Neural crest cell (in vitro differentiated cells): ENCODE measurements around the gene POLR2A. TPM values are rescaled to one million over a fixed set of nuclear protein-coding genes. Genes with fewer than 3 reads are reported as not detected.

ENCODE experiments used
- DNase-seq: peaks from one replicate; pipeline ENCODE4 v3.0.0; 2021; ENCODE audit warnings: low read depth, mixed read lengths, low spot score
- H3K27ac Mint-ChIP-seq: one replicate; pipeline ENCODE4 v1.8.0; 2021; ENCODE audit warnings: mild to moderate bottlenecking, mixed read lengths; ENCODE audit not compliant: unreplicated experiment
- H3K27me3 Mint-ChIP-seq: 2 replicates; pipeline ENCODE4 v1.8.0; 2021; ENCODE audit warnings: low read depth, mild to moderate bottlenecking, mixed read lengths
- H3K36me3 Mint-ChIP-seq: 2 replicates; pipeline ENCODE4 v1.8.0; 2021; ENCODE audit warnings: low read depth, mild to moderate bottlenecking, mixed read lengths
- H3K4me1 Mint-ChIP-seq: 2 replicates; pipeline ENCODE4 v1.8.0; 2021; ENCODE audit warnings: mixed read lengths
- H3K4me3 Mint-ChIP-seq: one replicate; pipeline ENCODE4 v1.8.0; 2021; ENCODE audit warnings: mild to moderate bottlenecking, mixed read lengths
- H3K9me3 Mint-ChIP-seq: 2 replicates; pipeline ENCODE4 v1.8.0; 2021; ENCODE audit warnings: mixed read lengths
- total RNA-seq: library from RNA; stranded (reverse); gene quantifications from 2 replicates; pipeline ENCODE4 v1.2.1, GENCODE V29; 2021
- TF ChIP-seq, protein P1 (sequence below): fragments of 200-600 bp; sonication (generic); conservative IDR thresholded peaks from 2 replicates; pipeline ENCODE4 v1.5.0; 2021; ENCODE audit warnings: antibody characterized with exemption, mild to moderate bottlenecking

POLR2A gene
- total RNA-seq, 1 donor from 2014 or later, result 181 TPM

DNA sequence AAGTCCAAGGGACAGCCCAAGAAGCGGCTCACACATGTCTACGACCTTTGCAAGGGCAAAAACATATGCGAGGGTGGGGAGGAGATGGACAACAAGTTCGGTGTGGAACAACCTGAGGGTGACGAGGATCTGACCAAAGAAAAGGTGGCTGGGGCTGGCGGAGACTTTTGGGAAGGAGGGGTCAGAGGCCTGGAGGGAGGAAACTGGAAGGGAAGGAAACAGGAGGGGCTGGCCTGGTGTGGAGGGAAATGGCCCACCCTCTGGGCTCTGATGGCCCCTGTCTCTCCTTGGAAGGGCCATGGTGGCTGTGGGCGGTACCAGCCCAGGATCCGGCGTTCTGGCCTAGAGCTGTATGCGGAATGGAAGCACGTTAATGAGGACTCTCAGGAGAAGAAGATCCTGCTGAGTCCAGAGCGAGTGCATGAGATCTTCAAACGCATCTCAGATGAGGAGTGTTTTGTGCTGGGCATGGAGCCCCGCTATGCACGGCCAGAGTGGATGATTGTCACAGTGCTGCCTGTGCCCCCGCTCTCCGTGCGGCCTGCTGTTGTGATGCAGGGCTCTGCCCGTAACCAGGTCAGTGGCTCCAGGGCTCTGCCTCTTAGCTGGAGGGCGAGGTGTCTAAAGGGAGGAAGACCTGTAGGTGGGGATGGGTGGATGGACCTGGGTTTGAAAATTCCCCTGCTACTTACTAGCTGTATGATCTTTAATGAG, 12.5 kb downstream of the POLR2A start:
- Mint-ChIP-seq H3K36me3 (peaks cover 33% of the 10 kb centered on the region), H3K27ac (no peak overlapping the region), H3K4me1 (peaks cover 24% of the 10 kb centered on the region), H3K9me3 (no peaks in the 10 kb centered on the region), H3K27me3 (no peaks in the 10 kb centered on the region), H3K4me3 (no peak overlapping the region)
- TF ChIP-seq, protein P1, sequence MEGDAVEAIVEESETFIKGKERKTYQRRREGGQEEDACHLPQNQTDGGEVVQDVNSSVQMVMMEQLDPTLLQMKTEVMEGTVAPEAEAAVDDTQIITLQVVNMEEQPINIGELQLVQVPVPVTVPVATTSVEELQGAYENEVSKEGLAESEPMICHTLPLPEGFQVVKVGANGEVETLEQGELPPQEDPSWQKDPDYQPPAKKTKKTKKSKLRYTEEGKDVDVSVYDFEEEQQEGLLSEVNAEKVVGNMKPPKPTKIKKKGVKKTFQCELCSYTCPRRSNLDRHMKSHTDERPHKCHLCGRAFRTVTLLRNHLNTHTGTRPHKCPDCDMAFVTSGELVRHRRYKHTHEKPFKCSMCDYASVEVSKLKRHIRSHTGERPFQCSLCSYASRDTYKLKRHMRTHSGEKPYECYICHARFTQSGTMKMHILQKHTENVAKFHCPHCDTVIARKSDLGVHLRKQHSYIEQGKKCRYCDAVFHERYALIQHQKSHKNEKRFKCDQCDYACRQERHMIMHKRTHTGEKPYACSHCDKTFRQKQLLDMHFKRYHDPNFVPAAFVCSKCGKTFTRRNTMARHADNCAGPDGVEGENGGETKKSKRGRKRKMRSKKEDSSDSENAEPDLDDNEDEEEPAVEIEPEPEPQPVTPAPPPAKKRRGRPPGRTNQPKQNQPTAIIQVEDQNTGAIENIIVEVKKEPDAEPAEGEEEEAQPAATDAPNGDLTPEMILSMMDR, result no peak
- DNase-seq, result no peak

DNA sequence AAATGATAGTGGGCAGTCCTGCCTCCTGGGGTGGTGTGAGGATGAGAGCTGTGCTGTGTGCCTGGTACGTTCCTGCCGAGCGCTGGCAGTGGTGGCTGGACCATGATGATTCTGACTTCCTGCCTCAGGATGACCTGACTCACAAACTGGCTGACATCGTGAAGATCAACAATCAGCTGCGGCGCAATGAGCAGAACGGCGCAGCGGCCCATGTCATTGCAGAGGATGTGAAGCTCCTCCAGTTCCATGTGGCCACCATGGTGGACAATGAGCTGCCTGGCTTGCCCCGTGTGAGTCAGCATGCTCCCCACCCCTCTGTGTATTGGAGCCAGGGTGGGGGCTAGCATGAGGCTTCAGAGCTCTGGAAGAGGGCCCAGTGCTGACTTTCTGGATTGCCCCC, 13.1 kb downstream of the POLR2A start:
- Mint-ChIP-seq H3K27me3 (no peaks in the 10 kb centered on the region), H3K9me3 (no peaks in the 10 kb centered on the region), H3K4me1 (peaks cover 19% of the 10 kb centered on the region), H3K27ac (no peak overlapping the region), H3K4me3 (no peak overlapping the region), H3K36me3 (peaks cover 34% of the 10 kb centered on the region)
- DNase-seq, result no peak
- TF ChIP-seq, protein P1, result no peak

DNA sequence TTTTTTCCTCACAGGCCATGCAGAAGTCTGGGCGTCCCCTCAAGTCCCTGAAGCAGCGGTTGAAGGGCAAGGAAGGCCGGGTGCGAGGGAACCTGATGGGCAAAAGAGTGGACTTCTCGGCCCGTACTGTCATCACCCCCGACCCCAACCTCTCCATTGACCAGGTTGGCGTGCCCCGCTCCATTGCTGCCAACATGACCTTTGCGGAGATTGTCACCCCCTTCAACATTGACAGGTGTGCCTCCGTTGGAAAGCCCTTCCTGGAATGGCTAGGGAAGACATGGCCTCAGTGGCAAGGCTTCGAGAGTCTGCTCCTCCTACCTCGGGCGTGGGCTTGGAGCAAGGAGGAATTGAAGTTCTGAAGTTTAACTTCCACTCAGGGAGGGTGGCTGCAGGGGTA, 13.5 kb downstream of the POLR2A start:
- Mint-ChIP-seq H3K9me3 (no peaks in the 10 kb centered on the region), H3K4me3 (no peak overlapping the region), H3K27ac (no peak overlapping the region), H3K27me3 (no peaks in the 10 kb centered on the region), H3K36me3 (peaks cover 37% of the 10 kb centered on the region), H3K4me1 (peaks cover 18% of the 10 kb centered on the region)
- TF ChIP-seq, protein P1, result no peak
- DNase-seq, result no peak

DNA sequence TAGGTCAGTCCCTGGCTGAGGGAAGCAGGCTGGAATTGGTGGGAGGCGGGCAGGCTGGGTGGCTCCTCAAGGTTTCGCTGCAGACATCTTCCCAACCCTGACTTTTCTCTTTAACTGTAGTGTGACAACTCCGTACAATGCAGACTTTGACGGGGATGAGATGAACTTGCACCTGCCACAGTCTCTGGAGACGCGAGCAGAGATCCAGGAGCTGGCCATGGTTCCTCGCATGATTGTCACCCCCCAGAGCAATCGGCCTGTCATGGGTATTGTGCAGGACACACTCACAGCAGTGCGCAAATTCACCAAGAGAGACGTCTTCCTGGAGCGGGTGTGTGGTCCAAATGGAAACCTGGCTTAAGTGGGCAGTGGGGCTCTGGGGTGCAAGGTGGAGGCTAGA, 15.0 kb downstream of the POLR2A start:
- no peak overlapping the region for H3K27ac Mint-ChIP-seq
- no peak for DNase-seq
- H3K36me3 Mint-ChIP-seq, result peaks cover 40% of the 10 kb centered on the region
- no peak overlapping the region for H3K4me3 Mint-ChIP-seq
- H3K27me3 Mint-ChIP-seq, result no peaks in the 10 kb centered on the region
- TF ChIP-seq, protein P1, result no peak
- H3K4me1 Mint-ChIP-seq, result peaks cover 3% of the 10 kb centered on the region
- H3K9me3 Mint-ChIP-seq, result no peaks in the 10 kb centered on the region

DNA sequence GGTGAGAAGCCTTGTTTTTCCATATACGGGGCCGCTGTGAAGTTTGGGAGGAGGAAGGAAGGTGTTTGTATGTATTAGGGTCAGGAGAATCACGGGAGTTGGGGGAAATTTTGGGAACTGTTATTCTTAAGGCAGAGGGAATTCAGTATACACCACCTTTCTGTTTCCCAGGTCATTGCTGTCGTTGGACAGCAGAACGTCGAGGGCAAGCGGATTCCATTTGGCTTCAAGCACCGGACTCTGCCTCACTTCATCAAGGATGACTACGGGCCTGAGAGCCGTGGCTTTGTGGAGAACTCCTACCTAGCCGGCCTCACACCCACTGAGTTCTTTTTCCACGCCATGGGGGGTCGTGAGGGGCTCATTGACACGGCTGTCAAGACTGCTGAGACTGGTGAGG, 17.6 kb downstream of the POLR2A start:
- H3K36me3 Mint-ChIP-seq, result peaks cover 42% of the 10 kb centered on the region
- no peaks in the 10 kb centered on the region for H3K4me1 Mint-ChIP-seq
- H3K27me3 Mint-ChIP-seq, result no peaks in the 10 kb centered on the region
- H3K27ac Mint-ChIP-seq, result peak overlapping the region; percentile 23
- no peak overlapping the region for H3K4me3 Mint-ChIP-seq
- DNase-seq, result no peak
- no peaks in the 10 kb centered on the region for H3K9me3 Mint-ChIP-seq
- TF ChIP-seq, protein P1, result no peak
